ENCODE data around the gene MACROD1. TPM values are rescaled to one million over a fixed set of nuclear protein-coding genes. Genes with fewer than 3 reads are reported as not detected.

MACROD1 gene
- total RNA-seq, 3 donors from 2014 or later (not counting 1 experiment from before 2014, with no cell fraction given): 0.73 to 3.3 (median 1.8) TPM

- H3K9me3 Mint-ChIP-seq: no peaks in the 10 kb centered on the region
- no peaks in the 10 kb centered on the region for H3K9me3 ChIP-seq (ENCODE audit: control insufficient read depth, insufficient read depth, low read length)
- WGBS (ENCODE audit: insufficient coverage): 92% methylated on average over 8 of the region's 8 CpGs
- no peak for ATAC-seq
- peaks cover 39% of the 10 kb centered on the region for H3K36me3 ChIP-seq (ENCODE audit: control insufficient read depth, insufficient read depth, low read length)
- peak overlapping the region; percentile 88 to 96 for H3K27ac Mint-ChIP-seq
- H3K27ac ChIP-seq (ENCODE audit: low read length): no peak overlapping the region
- intact Hi-C loops (cut with micrococcal nuclease): loop anchor here (5.0 kb wide), 1 partner anchor 133 kb away; the partner anchor contains the start of gene CCDC88B
- H3K4me1 Mint-ChIP-seq: peaks cover 34 to 59% of the 10 kb centered on the region in 2 donors
- H3K27me3 Mint-ChIP-seq (ENCODE audit: low read depth in 2 of 2): no peaks in the 10 kb centered on the region
- no peak for TF ChIP-seq CTCF (IDR thresholded peaks at IDR 0.05)
- peaks cover 45% of the 10 kb centered on the region for H3K4me1 ChIP-seq (ENCODE audit: control insufficient read depth, insufficient read depth, low read length)
- no peaks in the 10 kb centered on the region for H3K27me3 ChIP-seq (ENCODE audit: control insufficient read depth, insufficient read depth, low read length)
- H3K36me3 Mint-ChIP-seq: peaks cover 8% of the 10 kb centered on the region
- no peak overlapping the region for H3K4me3 ChIP-seq (ENCODE audit: low read length)
- no peak overlapping the region for H3K4me3 Mint-ChIP-seq
- DNase-seq: no peak
Observed at GRCh38 chr11:64209563-64209843, 43.6 kb upstream of the MACROD1 start.

- H3K4me3 Mint-ChIP-seq: peak overlapping the region; percentile 72
Observed at GRCh38 chr11:64208796-64209562, 43.1 kb upstream of the MACROD1 start.

DNA sequence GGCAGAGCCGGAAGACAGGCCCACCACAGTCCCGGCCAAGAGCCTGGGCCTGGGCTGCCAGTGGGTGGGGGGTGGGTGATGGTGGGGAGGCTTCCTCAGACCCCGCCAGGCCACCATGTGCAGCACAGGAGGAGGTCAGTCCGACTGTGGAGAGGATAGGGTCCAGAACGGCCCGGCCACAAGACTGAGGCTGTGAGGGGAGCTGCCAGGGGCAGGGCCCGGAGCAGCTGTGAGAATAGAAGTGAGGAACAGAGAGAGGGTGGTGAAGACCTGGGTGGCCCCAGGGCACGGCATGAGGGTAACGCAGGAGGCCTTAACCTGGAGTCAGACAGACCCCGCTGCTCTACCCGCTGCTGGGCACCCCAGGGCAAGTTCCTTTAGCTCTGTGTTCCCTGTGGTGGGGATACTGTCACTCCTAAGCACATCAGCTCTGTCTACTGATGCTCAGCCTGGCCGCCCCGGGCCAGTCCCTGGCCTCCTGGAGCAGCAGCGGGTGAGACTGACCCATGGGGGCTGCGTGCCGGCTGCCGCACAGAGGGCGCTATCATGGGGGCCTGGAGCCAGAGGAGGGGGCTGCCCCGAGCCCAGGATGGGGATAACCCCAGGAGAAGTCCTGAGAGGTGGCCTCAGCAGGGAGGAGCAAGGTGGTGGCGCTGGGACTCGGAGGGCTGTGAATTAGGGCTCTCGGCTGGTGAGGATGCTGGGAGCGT is 42.3 kb upstream of the MACROD1 start:
- Mint-ChIP-seq H3K9me3 (no peaks in the 10 kb centered on the region), H3K36me3 (peaks cover 13% of the 10 kb centered on the region), H3K27ac (peak overlapping the region; percentile 88 to 96), H3K4me3 (peak overlapping the region; percentile 92), H3K4me1 (peaks cover 38 to 58% of the 10 kb centered on the region in 2 donors), H3K27me3 (ENCODE audit: low read depth in 2 of 2) (no peaks in the 10 kb centered on the region)
- Histone ChIP-seq H3K4me3 (ENCODE audit: low read length) (peak overlapping the region; percentile 91), H3K4me1 (ENCODE audit: control insufficient read depth, insufficient read depth, low read length) (peaks cover 50% of the 10 kb centered on the region), H3K36me3 (ENCODE audit: control insufficient read depth, insufficient read depth, low read length) (peaks cover 49% of the 10 kb centered on the region), H3K9me3 (ENCODE audit: control insufficient read depth, insufficient read depth, low read length) (no peaks in the 10 kb centered on the region), H3K27ac (ENCODE audit: low read length) (peak overlapping the region; percentile 89), H3K27me3 (ENCODE audit: control insufficient read depth, insufficient read depth, low read length) (no peaks in the 10 kb centered on the region)
- DNase-seq (no peak), ATAC-seq (peak in 2 of 3 donors; percentile 2 to 5)
- no peak for TF ChIP-seq CTCF (IDR thresholded peaks at IDR 0.05)
- intact Hi-C loops (cut with micrococcal nuclease): loop anchor here (5.0 kb wide), 1 partner anchor 134 kb away; the partner anchor contains the start of gene CCDC88B
- 54% methylated on average over 23 of the region's 23 CpGs for WGBS (ENCODE audit: insufficient coverage)

More at GRCh38 chr11:64208796-64209562, 43.1 kb upstream of the MACROD1 start:
- TF ChIP-seq CTCF (IDR thresholded peaks at IDR 0.05): no peak
- H3K4me3 ChIP-seq (ENCODE audit: low read length): no peak overlapping the region
- peaks cover 42% of the 10 kb centered on the region for H3K36me3 ChIP-seq (ENCODE audit: control insufficient read depth, insufficient read depth, low read length)
- ATAC-seq (no peak), DNase-seq (no peak)
- H3K27ac Mint-ChIP-seq: peak overlapping the region; percentile 88 to 96
- H3K27ac ChIP-seq (ENCODE audit: low read length): peak overlapping the region; percentile 89
- intact Hi-C loops (cut with micrococcal nuclease): loop anchor here (5.0 kb wide), 1 partner anchor 133 kb away; the partner anchor contains the start of gene CCDC88B
- H3K4me1 Mint-ChIP-seq: peaks cover 38 to 62% of the 10 kb centered on the region in 2 donors
- 88% methylated on average over 18 of the region's 18 CpGs for WGBS (ENCODE audit: insufficient coverage)
- peaks cover 8% of the 10 kb centered on the region for H3K36me3 Mint-ChIP-seq
- no peaks in the 10 kb centered on the region for H3K27me3 ChIP-seq (ENCODE audit: control insufficient read depth, insufficient read depth, low read length)
- no peaks in the 10 kb centered on the region for H3K9me3 Mint-ChIP-seq
- peaks cover 50% of the 10 kb centered on the region for H3K4me1 ChIP-seq (ENCODE audit: control insufficient read depth, insufficient read depth, low read length)
- no peaks in the 10 kb centered on the region for H3K9me3 ChIP-seq (ENCODE audit: control insufficient read depth, insufficient read depth, low read length)
- no peaks in the 10 kb centered on the region for H3K27me3 Mint-ChIP-seq (ENCODE audit: low read depth in 2 of 2)
